GM08714 (cell line): Measurements from ENCODE around the gene ZNF770.
"Not testable (repeated sequence)": the region's sequence is repeated elsewhere in the genome, so short reads cannot be mapped to it uniquely, and the experiment has no call there.

Source experiments
- H3K4me3 ChIP-seq: fragments of 200-500 bp; sonication (Bioruptor generic); 2 replicates; pipeline ENCODE4 v1.5.1; 2014; ENCODE audit warnings: mild to moderate bottlenecking, low read length, inconsistent platforms
- ZNF274 ChIP-seq: IDR thresholded peaks from 2 replicates; pipeline ENCODE4 v1.6.1; 2012; ENCODE audit warnings: mild to moderate bottlenecking, low read depth, low read length

Gene ZNF770

GRCh38 chr15:34943711-34944110, 44.4 kb downstream of the ZNF770 start:
- no peak for TF ChIP-seq ZNF274

GRCh38 chr15:34943264-34943663, 44.8 kb downstream of the ZNF770 start:
- H3K4me3 ChIP-seq = not testable (repeated sequence)

More at GRCh38 chr15:34943711-34944110, 44.4 kb downstream of the ZNF770 start:
- H3K4me3 ChIP-seq = no peak overlapping the region

DNA sequence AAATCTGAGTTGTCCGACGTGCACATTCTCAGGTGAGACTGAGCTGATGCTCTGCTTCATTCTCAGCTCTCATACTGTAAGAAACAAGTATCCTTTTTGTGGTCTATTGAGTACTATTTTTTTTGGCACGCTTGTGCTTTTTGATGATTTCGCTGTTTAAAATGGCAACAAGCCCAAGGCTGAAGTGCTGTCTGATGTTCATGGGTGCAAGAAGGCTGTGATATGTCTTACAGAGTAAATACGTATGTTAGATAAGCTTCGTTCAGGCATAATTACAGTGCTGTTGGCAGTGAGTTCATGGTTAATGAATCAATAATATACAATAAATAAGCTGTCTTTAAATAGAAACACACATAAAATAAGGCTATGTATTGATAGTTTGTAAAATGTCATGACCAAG, 45.7 kb downstream of the ZNF770 start:
- TF ChIP-seq ZNF274 = no peak
- H3K4me3 ChIP-seq = no peak overlapping the region

DNA sequence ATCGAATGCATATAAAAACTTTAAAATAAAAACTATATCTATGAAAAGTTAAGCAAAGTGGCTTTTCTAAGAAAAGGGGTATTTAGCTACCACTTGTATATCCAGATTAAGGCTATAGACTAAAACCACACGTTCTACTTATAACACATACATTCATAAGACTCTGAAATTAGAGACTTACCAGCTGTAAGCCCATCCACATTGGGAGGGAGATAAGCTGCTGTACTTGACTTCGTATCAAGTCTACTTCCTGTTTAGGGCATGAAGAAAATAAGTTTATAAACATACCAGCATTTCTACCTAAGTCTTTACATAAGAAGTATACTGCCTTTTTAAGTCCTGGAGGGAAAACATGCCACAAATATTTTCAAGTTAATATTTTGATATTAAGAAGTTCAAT, 46.3 kb downstream of the ZNF770 start:
- TF ChIP-seq ZNF274 = no peak

DNA sequence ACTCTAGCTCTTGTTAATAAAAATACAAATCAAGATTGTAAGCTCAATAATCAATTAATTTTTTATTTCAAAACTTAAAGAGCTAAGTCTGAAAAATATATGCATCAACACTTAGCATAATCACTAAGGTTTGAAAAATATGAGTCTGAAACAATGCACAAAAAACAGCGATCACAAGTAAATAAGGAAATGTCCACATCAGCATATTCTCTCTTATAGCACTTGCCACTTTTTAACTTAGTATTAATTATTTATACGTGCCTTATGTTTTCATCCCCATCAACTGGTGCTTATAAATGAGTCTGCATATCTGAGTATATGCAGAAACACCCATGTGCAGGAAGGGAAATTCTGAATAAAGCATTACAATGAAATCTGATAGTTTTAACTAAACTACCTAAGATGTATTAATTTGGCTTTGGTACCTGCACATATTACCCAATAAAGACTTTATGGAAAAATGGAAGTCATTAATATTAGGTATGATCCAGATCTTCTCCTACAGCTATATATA, 46.8 kb downstream of the ZNF770 start:
- no peak for TF ChIP-seq ZNF274
- no peak overlapping the region for H3K4me3 ChIP-seq

More for the DNA sequence above, 46.3 kb downstream of the ZNF770 start:
- H3K4me3 ChIP-seq = no peak overlapping the region

GRCh38 chr15:34933432-34933975, 54.6 kb downstream of the ZNF770 start:
- H3K4me3 ChIP-seq = no peak overlapping the region
- no peak for TF ChIP-seq ZNF274

GRCh38 chr15:34928349-34928748, 59.7 kb downstream of the ZNF770 start:
- not testable (repeated sequence) for H3K4me3 ChIP-seq
